MM.1S (cell line): ENCODE measurements around the gene CDCA8.

Experiments
- DNase-seq: peaks from one replicate; pipeline ENCODE4 v3.0.0-alpha.2; 2015
- H2AFZ ChIP-seq: fragments of 300-600 bp; sonication (generic); 2 replicates; pipeline ENCODE4 v1.6.0; 2016; ENCODE audit warnings: antibody characterized with exemption, low read length
- H3F3A ChIP-seq: fragments of 300-600 bp; sonication (generic); 2 replicates; pipeline ENCODE4 v1.6.1; 2016; ENCODE audit warnings: mild to moderate bottlenecking, antibody characterized with exemption, low read length, moderate library complexity, mixed read lengths; ENCODE audit not compliant: insufficient read depth
- H3K27ac ChIP-seq: fragments of 300-600 bp; sonication (generic); 2 replicates; pipeline ENCODE4 v1.5.1; 2016; ENCODE audit warnings: mild to moderate bottlenecking, low read length
- H3K27me3 ChIP-seq: fragments of 300-600 bp; sonication (generic); replicated peaks from 2 replicates; pipeline ENCODE4 v1.6.0; 2016; ENCODE audit warnings: low read length; ENCODE audit not compliant: insufficient read depth
- H3K36me3 ChIP-seq: fragments of 300-600 bp; sonication (generic); replicated peaks from 2 replicates; pipeline ENCODE4 v1.6.1; 2016; ENCODE audit warnings: mild to moderate bottlenecking, low read length, mixed read lengths; ENCODE audit not compliant: insufficient read depth
- H3K4me1 ChIP-seq: fragments of 300-600 bp; sonication (generic); 2 replicates; pipeline ENCODE4 v1.6.1; 2016; ENCODE audit warnings: low read length, mixed read lengths
- H3K4me2 ChIP-seq: fragments of 300-600 bp; sonication (generic); 2 replicates; pipeline ENCODE4 v1.6.0; 2016; ENCODE audit warnings: low read depth, low read length
- H3K4me3 ChIP-seq: fragments of 300-600 bp; sonication (generic); 2 replicates; pipeline ENCODE4 v1.5.1; 2016; ENCODE audit warnings: low read length, mixed read lengths
- H3K79me2 ChIP-seq: fragments of 300-600 bp; sonication (generic); 2 replicates; pipeline ENCODE4 v1.6.1; 2016; ENCODE audit warnings: mixed run types, low read length, mixed read lengths
- H3K9ac ChIP-seq: fragments of 300-600 bp; sonication (generic); 2 replicates; pipeline ENCODE4 v1.6.1; 2016; ENCODE audit warnings: low read length, mixed read lengths
- H3K9me2 ChIP-seq: fragments of 300-600 bp; sonication (generic); replicated peaks from 2 replicates; pipeline ENCODE4 v1.6.1; 2016; ENCODE audit warnings: mild to moderate bottlenecking, low read length, mixed read lengths; ENCODE audit not compliant: insufficient read depth
- H3K9me3 ChIP-seq: fragments of 300-600 bp; sonication (generic); replicated peaks from 2 replicates; pipeline ENCODE4 v1.6.1; 2016; ENCODE audit warnings: mild to moderate bottlenecking, low read length, mixed read lengths; ENCODE audit not compliant: insufficient read depth
- H4K20me1 ChIP-seq: fragments of 300-600 bp; sonication (generic); 2 replicates; pipeline ENCODE4 v1.6.1; 2016; ENCODE audit warnings: mild to moderate bottlenecking, low read length, moderate library complexity, mixed read lengths; ENCODE audit not compliant: insufficient read depth
- EZH2 ChIP-seq: fragments of 300-600 bp; sonication (generic); optimal IDR thresholded peaks from 2 replicates; pipeline ENCODE3; 2017; ENCODE audit warnings: low read depth, mild to moderate bottlenecking, antibody characterized with exemption, low read length, mixed read lengths
- EZH2phosphoT487 ChIP-seq: fragments of 300-600 bp; sonication (generic); IDR thresholded peaks from 2 replicates; pipeline ENCODE4 v1.6.1; 2018; ENCODE audit warnings: antibody characterized with exemption, low read length
- TF ChIP-seq, protein P1 (sequence below): fragments of 300-600 bp; sonication (generic); IDR thresholded peaks from 2 replicates; pipeline ENCODE4 v1.5.1; 2016; ENCODE audit warnings: antibody characterized with exemption, low read length, mixed read lengths

The CDCA8 gene

GRCh38 chr1:37719572-37720195, 27.4 kb downstream of the CDCA8 start:
- TF ChIP-seq EZH2, result no peak
- no peak for TF ChIP-seq EZH2phosphoT487
- TF ChIP-seq, protein P1, sequence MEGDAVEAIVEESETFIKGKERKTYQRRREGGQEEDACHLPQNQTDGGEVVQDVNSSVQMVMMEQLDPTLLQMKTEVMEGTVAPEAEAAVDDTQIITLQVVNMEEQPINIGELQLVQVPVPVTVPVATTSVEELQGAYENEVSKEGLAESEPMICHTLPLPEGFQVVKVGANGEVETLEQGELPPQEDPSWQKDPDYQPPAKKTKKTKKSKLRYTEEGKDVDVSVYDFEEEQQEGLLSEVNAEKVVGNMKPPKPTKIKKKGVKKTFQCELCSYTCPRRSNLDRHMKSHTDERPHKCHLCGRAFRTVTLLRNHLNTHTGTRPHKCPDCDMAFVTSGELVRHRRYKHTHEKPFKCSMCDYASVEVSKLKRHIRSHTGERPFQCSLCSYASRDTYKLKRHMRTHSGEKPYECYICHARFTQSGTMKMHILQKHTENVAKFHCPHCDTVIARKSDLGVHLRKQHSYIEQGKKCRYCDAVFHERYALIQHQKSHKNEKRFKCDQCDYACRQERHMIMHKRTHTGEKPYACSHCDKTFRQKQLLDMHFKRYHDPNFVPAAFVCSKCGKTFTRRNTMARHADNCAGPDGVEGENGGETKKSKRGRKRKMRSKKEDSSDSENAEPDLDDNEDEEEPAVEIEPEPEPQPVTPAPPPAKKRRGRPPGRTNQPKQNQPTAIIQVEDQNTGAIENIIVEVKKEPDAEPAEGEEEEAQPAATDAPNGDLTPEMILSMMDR, result no peak
- Histone ChIP-seq H3K36me3 (no peaks in the 10 kb centered on the region), H3K79me2 (no peaks in the 10 kb centered on the region), H3K4me1 (no peaks in the 10 kb centered on the region), H3K27me3 (no peaks in the 10 kb centered on the region), H3K4me3 (no peak overlapping the region), H4K20me1 (no peaks in the 10 kb centered on the region), H2AFZ (no peak overlapping the region), H3K9ac (no peak overlapping the region), H3K9me3 (no peaks in the 10 kb centered on the region), H3K9me2 (no peaks in the 10 kb centered on the region), H3K27ac (no peak overlapping the region), H3F3A (no peaks in the 10 kb centered on the region), H3K4me2 (no peak overlapping the region)
- DNase-seq, result no peak

DNA sequence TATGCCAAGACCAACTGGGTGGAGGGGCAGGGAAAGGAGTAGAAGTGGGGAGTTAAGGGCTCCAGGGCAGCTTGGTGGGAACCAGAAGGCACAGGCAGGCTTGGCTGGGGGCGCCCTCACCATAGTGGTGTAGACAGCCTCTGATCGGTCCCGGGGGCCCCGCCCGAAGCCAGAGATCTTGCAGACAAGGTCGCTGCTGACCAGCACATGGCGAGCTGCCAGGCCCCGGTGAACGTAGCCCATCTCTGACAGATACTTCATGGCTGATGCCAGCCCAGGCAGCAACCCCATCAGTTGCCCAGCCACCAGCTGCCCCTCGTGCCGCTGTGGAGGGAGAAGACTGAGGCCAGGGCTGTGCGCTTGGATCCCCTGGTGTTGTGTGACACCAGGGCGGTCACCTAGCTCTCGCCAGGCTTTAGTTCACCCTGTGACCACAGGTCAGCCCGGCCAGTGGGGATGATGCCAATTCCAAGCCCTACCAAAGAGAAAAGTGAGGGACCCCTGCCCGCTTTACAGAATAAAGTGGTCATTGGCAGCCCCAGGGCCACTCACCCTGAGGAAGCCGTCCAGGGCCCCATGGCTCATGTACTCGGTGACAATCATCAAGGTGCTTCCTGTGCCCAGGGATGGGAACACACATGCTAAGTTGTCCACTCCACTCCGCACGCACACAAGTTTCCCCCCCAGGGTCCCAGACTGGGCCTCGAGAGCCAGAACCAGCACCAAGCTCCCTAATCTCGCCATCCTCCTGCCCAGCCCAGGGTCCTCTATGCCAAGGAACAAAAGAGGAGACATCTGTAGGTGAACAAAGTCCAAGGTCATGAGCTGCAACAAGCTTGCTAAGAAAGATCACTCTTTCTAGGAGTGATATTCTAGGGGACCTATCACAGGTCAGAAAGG, 28.2 kb downstream of the CDCA8 start:
- no peak overlapping the region for H2AFZ ChIP-seq
- no peaks in the 10 kb centered on the region for H3K9me2 ChIP-seq
- H3K4me3 ChIP-seq, result no peak overlapping the region
- no peak overlapping the region for H3K27ac ChIP-seq
- no peak overlapping the region for H3K9ac ChIP-seq
- no peaks in the 10 kb centered on the region for H3K4me1 ChIP-seq
- no peaks in the 10 kb centered on the region for H3K9me3 ChIP-seq
- no peaks in the 10 kb centered on the region for H3K27me3 ChIP-seq
- H3K4me2 ChIP-seq, result no peak overlapping the region
- H4K20me1 ChIP-seq, result no peaks in the 10 kb centered on the region
- H3K36me3 ChIP-seq, result no peaks in the 10 kb centered on the region
- DNase-seq, result no peak
- no peaks in the 10 kb centered on the region for H3F3A ChIP-seq
- H3K79me2 ChIP-seq, result no peaks in the 10 kb centered on the region
- TF ChIP-seq EZH2phosphoT487 (no peak), EZH2 (no peak)
- TF ChIP-seq, protein P1, result no peak

DNA sequence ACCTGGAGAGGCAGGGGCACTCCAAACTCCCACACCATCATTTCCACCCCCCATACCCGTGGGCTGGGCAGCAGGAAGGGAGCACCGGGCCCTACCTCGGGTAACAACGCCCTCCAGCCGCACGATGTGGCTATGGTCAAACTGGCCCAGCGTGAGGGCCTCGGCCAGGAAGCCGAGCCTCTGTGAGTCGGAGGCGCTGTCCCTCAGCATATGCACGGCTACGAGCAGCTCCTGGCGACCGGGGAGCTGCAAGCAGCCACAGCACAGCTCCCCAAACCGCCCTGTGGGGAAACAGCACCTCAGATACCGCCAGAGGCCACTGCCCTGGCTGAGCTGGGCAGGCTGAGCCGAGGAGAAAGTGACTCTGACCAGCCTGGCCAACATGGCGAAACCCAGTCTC, 29.2 kb downstream of the CDCA8 start:
- no peaks in the 10 kb centered on the region for H3F3A ChIP-seq
- no peaks in the 10 kb centered on the region for H3K36me3 ChIP-seq
- H3K27me3 ChIP-seq, result no peaks in the 10 kb centered on the region
- H3K4me3 ChIP-seq, result no peak overlapping the region
- H3K9me3 ChIP-seq, result no peaks in the 10 kb centered on the region
- H4K20me1 ChIP-seq, result no peaks in the 10 kb centered on the region
- DNase-seq, result no peak
- no peak overlapping the region for H3K27ac ChIP-seq
- no peaks in the 10 kb centered on the region for H3K9me2 ChIP-seq
- no peaks in the 10 kb centered on the region for H3K4me1 ChIP-seq
- H3K4me2 ChIP-seq, result no peak overlapping the region
- H3K79me2 ChIP-seq, result no peaks in the 10 kb centered on the region
- H2AFZ ChIP-seq, result no peak overlapping the region
- TF ChIP-seq, protein P1, result no peak
- TF ChIP-seq EZH2phosphoT487 (no peak), EZH2 (no peak)
- H3K9ac ChIP-seq, result no peak overlapping the region
